ENCODE measurements around the gene RPS5.

DNA sequence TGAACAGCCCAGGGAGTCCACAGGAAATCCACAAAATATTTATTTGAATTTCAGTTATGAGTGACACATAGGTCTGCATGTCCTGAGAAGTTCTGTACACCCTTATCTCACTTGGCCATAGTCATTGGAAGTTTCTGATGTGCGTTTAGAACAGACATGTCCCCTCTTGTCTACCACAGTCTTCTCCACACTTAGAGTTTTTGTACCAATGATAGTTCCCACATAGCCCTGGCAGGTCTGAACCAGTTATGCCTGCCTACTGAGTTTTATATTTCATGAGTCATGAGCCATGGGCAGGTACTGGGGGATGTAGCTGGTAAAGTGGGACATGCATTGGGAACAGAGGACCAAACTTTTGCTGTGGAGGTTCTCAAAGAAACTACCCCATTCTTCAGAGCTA, 41.5 kb downstream of the RPS5 start:
- TF ChIP-seq, protein P1, sequence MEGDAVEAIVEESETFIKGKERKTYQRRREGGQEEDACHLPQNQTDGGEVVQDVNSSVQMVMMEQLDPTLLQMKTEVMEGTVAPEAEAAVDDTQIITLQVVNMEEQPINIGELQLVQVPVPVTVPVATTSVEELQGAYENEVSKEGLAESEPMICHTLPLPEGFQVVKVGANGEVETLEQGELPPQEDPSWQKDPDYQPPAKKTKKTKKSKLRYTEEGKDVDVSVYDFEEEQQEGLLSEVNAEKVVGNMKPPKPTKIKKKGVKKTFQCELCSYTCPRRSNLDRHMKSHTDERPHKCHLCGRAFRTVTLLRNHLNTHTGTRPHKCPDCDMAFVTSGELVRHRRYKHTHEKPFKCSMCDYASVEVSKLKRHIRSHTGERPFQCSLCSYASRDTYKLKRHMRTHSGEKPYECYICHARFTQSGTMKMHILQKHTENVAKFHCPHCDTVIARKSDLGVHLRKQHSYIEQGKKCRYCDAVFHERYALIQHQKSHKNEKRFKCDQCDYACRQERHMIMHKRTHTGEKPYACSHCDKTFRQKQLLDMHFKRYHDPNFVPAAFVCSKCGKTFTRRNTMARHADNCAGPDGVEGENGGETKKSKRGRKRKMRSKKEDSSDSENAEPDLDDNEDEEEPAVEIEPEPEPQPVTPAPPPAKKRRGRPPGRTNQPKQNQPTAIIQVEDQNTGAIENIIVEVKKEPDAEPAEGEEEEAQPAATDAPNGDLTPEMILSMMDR (IDR thresholded peaks at IDR 0.05): no peak
- TF ChIP-seq POLR2A (IDR thresholded peaks at IDR 0.05): no peak

Data from testis (tissue), 2 donors.